Vagina (tissue), 2 donors: ENCODE data around the gene ITPK1.

Experiments used
- CTCF ChIP-seq, 3 experiments: fragments of 450-650 bp in 2 of 3; fragments of 200-600 bp in 1 of 3; sonication (generic) in 1 of 3; IDR thresholded peaks; one replicate each; pipeline ENCODE4 v1.5.1; 2017 to 2019; ENCODE audit warnings: antibody characterized with exemption in 3 of 3, mild to moderate bottlenecking in 2 of 3, moderate library complexity in 2 of 3
- POLR2A ChIP-seq, 2 donors: fragments of 450-650 bp; IDR thresholded peaks; one replicate each; pipeline ENCODE4 v1.6.1; 2017; ENCODE audit warnings: antibody characterized with exemption in 2 of 2, mild to moderate bottlenecking in 2 of 2, moderate library complexity in 2 of 2
- POLR2AphosphoS5 ChIP-seq, 2 donors: sonication (generic); formaldehyde crosslinking; IDR thresholded peaks; one replicate each; pipeline ENCODE4 v1.9.0; 2017; ENCODE audit warnings: antibody characterized with exemption in 2 of 2, mild to moderate bottlenecking in 2 of 2, low read depth in 1 of 2; ENCODE audit not compliant: insufficient read depth in 1 of 2

- TF ChIP-seq CTCF (IDR thresholded peaks at IDR 0.05) = no peak
- TF ChIP-seq POLR2A (IDR thresholded peaks at IDR 0.05) = no peak
- no peak for TF ChIP-seq POLR2AphosphoS5 (IDR thresholded peaks at IDR 0.05; ENCODE audit: insufficient read depth in 1 of 2, low read depth in 1 of 2)
These were observed 145.9 kb downstream of the ITPK1 start for GRCh38 chr14:92969871-92970270.
